ENCODE measurements around the gene DCAF4.

DNA sequence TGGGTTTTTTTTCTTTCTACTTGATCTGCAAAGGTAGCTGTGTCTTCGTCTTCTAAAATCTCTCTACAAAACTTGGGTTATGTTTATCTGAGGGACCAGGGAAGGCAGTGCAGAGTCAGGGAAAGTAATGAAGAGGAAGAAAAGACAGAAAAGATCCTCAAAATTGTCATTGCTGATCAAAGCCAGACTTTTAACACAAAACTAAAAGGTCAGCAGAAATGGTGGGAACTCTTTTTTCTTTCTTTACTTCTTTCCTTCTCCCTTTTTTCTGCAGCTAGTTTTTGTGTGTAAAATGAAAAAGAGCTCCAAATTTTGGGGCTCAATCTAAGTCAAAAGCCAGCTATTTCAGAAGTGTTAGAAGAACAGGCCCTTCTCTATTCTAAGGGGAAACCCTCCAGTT, 44.2 kb upstream of the DCAF4 start:
- TF ChIP-seq, protein P1, sequence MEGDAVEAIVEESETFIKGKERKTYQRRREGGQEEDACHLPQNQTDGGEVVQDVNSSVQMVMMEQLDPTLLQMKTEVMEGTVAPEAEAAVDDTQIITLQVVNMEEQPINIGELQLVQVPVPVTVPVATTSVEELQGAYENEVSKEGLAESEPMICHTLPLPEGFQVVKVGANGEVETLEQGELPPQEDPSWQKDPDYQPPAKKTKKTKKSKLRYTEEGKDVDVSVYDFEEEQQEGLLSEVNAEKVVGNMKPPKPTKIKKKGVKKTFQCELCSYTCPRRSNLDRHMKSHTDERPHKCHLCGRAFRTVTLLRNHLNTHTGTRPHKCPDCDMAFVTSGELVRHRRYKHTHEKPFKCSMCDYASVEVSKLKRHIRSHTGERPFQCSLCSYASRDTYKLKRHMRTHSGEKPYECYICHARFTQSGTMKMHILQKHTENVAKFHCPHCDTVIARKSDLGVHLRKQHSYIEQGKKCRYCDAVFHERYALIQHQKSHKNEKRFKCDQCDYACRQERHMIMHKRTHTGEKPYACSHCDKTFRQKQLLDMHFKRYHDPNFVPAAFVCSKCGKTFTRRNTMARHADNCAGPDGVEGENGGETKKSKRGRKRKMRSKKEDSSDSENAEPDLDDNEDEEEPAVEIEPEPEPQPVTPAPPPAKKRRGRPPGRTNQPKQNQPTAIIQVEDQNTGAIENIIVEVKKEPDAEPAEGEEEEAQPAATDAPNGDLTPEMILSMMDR (IDR thresholded peaks at IDR 0.05), result no peak
- no peak for TF ChIP-seq EP300 (IDR thresholded peaks at IDR 0.05)

Data from gastroesophageal sphincter (tissue), 3 donors.